ENCODE results near the gene RFX5.
"Not testable (repeated sequence)": the region's sequence is repeated elsewhere in the genome, so short reads cannot be mapped to it uniquely, and the experiment has no call there.

RFX5 gene
- 113 reads per million, percentile 85 among the genes with 10 or more reads in this experiment for total RNA-seq

DNA sequence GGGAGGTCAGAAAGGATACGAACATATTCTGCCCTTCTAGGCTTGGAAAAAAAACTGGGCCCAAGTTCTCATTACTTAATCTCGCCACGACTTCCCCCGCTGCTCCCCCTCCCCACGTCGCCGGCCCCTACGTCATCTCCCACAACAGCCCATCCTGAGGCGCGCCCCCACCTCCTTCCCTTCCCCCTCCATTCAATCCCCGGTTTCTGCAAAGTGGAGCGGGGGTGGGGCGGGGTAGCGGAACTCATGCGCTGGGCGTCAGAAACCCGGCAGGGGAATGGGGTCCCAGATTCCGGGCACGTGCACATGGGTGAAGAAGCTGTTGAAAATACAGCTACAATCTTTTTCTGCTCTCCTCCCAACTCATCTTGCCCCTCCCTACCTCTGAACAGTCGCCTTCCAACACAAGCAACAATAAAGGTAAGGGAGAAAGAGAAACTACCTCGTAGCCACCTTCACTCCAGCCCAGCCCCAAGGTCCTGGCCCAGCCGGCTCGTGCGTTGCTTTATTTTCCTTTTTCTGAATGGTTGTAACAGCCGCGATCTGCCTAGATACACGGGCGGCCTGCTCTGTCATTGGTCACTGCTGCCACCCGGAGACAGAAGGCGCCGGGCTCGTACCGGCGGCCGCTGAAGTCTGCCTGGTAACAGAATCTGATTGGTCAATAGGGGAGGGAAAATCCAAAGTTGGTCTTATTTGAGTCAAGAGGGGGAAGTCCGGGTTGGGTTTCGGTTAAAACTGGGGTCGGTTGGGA is at the start of gene RFX5:
TSS of gene RFX5 (minus strand) at position 484 of the 754 bp plus-strand sequence. CDS start 932 bp downstream, outside the sequence.
- DNase-seq = peak; percentile 92

DNA sequence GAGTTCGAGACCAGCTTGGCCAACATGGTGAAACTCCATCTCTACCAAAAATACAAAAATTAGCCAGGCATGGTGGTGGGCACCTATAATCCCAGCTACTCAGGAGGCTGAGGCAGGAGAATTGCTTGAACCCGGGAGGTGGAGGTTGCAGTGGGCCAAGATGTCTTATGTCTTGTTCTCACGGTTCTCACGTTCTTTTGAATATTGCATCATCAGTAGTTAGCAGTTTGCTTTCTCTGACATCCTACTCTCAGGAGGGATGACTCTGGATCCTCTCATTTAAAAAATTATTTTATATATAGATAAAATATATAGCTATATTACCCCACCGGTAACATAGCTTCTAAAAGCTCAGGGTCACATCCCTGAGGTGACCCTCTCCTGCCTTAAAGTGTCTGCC is 49.2 kb upstream of the RFX5 start:
- DNase-seq = not testable (repeated sequence)

DNA sequence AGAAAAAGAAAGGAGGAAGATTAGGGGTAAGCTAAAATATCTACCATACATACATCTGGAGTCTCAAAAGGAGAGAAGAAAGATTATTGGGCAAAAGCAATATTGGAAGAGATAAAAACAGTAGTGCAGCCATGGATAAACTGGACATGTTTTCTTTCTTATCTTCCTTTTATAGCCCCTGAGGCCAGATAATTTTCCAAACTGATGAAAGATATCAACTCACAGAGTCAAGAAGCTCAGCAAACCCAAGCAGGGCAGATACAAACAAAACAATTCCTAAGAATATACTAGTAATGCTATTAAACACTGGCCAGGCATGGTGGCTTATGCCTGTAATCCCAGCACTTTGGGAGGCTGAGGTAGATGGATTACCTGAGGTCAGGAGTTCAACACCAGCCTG is 46.5 kb upstream of the RFX5 start:
- DNase-seq = no peak

DNA sequence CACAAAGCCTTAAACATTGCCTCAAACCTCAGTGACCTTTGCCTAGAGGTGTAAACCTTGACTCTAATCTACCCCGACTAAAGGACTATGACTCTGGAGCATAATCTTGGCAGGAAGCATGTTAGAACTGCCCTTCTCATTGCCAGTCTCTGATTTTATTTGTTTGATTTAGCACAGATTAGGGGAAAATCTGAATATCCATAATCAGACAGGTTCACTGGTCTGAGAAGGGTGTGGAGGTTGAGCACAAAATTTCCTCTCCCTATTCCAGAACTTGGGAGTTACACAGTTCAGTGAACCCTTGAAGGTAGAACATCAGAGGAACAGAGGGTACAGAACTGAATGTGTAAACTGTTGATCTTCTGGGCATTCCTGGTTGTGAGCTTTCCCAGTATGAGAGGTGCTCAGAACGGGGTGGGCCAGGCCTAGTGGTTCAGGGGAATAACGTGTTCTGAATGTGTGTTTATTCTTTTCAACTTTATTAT is 44.1 kb upstream of the RFX5 start:
- no peak for DNase-seq

DNA sequence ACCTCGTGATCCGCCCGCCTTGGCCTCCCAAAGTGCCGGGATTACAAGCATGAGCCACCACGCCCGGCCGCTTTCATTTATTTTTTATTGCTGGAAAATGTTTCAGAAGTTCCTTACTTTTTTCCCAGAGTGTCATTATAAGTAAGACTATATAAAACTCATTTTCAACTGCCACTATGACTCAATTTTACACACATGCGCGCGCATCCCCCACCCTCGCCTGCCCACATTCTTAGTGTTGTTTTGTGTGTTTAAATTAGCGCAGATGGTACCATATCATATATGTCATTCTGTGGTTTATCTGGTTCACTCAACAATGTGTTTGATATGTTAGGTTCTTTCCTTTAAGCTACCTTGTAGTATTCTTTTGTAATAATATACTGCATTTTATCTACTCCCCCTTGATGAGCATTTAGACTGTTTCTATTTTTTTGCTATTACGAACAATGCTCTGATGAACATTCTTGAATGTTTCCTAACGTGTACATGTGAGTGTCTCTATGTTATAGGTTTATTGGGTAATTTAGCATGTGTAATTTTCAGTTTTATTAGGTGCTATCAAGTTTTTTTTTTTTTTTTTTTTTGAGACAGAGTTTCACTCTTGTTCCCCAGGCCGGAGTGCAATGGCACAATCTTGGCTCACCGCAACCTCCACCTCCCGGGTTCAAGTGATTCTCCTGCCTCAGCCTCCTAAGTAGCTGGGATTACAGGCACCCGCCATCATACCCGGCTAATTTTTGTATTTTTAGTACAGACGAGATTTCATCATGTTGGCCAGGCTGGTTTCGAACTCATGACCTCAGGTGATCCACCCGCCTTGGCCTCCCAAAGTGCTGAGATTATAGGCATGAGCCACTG is 43.4 kb upstream of the RFX5 start:
- not testable (repeated sequence) for DNase-seq

DNA sequence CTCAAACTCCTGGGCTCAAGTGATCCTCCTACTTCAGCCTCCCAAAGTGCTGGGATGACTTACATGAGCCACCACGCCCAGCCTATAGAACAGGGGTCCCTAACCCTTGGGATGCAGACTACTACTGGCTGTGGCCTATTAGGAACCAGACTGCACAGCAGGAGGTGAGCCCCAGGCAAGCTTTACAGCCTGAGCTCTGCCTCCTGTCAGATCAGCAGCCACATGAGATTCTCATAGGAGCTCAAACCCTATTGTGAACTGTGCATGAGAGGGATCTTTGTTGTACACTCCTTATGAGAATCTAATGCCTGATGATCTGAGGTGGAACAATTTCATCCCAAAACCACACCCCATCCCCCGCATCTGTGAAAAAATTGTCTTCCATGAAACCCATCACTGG is 39.0 kb upstream of the RFX5 start:
- DNase-seq = no peak

DNA sequence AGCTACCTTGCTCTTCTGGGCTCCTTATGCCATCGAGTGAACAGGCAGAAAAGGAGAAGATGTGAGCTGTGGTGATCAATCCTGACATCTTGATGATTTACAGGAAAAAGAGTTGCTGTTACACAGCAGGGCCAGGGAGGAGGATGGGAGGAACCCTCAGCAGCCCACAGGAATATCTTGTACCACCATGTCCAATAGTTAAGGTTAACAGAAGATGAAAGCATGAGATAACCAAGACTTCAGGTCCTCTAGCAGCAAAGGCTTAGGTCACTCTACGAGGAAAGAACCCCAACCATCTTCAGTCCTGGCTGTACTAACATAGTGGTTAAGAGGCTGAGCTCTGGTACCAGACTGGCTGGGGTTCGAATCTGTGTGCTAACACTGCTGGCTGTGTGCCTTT is 37.5 kb upstream of the RFX5 start:
- no peak for DNase-seq

DNA sequence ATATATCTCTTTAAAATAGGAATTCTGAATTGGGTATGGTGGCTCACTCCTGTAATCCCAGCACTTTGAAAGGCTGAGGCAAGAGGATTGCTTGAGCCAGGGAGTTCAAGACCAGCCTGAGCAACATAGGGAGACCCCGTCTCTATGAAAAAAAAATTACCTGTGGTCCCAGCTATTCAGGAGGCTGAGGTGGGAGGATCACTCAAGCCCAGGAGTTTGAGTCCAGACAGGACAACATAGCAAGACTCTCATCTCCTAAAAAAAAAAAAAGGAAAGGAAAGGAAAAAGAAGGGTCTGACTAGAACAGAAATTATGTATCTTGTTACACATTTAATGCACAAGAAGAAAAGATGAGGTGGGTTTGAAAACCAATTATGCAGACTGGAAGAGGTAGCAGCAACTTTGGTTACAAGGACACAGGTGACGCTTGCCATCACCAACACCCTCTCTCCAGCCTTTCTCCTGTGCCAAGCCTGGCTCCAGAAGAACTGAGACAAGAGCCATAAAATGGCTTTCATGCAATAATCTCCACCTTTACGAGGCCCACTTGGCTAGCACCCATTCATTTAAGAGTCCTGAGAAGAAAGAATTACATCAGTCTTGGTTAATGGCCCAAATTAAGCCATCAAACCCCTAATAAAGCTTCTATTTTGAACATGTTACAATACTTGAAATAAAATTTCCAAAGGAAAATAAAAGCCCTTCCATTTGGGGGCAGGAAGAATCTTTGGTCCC is 30.3 kb upstream of the RFX5 start:
- no peak for DNase-seq

DNA sequence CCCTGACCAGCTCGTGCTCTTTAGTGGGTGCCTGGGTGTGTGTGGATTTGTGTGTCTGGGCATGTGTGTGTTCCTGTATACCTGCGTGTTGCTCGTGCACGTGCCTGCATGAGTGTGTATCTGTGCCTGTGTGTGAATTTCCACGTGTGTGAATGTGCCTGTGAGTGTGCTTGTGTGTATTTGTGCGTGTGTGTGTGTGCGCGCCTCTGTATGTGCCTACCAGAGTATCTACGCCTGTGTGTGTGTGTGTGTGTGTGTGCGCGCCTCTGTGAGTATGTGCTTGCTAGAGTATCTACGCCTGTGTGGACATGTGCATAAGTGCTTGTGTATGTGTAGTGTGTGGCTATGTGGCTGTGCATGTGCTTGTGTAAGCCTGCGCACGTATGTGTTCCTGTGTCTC is 26.1 kb upstream of the RFX5 start:
- DNase-seq = no peak

DNA sequence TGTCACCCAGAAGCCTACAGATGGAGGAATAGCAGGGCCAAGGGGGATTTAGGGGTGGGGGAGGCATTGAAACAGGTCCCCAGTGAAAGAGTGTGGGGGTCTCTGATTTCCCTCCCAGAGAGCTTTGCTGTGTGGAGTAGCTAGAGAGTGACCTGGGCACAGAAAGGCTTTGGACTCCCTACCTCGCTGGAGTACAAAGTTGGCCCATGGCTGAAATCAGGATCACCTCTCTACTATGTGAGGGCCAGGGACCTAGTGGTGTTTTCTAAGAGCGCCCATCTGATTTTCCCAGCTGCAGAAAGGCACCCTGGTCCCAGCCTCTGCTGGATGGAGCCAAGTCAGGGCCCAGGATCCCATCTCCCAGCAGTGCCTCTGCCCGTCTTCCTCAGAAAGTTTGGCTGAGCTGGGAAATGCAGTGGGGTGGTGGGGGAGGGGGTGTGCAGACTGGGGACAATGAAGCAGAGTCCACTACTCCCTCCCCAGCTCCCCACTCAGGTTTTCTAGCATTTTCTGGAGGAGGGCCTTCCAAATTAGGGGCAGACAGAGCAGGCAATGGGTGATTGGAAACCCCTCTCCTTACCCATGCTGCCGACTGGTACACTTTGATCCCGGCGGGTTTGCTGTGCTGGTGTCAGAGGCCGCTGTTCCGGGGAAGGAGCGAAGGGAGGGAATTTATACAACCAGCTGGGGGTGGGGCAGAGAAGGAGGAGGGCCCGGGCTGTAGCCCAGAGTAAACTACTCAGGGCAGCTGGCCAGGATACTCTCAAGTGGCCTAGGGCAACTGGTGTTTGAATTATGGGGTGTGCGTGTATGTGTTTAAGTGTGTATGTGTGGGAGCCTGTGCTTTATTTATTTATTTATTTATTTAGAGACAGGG is 25.2 kb upstream of the RFX5 start, which contains the start of gene SELENBP1:
TSS of gene SELENBP1 (minus strand) at position 648 of the 877 bp plus-strand sequence. CDS start at position 584, 64 bp downstream.
- DNase-seq = no peak

DNA sequence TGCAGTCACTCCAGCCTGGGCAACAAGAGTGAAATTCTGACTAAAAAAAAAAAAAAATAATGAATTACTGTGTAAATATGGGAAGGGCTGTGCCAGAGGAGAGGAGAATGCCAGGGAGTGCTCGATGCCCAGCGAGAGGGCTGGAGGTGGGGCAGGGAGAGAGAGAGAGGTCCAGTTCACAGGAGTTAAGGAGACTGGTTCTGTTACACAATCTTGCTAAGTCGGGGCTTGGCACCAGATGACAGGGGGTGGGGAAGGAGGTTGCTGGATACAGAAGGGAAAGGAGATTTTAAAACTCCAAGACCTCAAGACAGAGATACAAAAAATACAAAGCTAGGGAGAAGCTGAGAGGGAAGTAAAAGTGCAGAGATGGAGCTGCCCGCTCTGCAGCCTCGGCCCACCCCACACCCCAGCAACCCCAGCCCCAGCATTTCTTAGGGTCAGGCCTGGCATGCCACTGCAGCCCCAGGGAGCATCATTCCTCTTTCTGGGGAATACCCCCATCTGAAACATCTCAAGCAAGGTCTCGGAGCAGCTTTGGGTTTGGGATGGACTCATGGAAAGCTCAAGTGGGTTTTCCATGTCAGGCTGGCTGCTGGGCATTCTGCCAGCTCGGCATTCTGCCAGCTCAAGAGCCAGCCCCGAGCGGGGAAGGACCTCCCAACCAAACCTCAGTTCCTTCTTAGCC is 24.5 kb upstream of the RFX5 start:
- DNase-seq = no peak

DNA sequence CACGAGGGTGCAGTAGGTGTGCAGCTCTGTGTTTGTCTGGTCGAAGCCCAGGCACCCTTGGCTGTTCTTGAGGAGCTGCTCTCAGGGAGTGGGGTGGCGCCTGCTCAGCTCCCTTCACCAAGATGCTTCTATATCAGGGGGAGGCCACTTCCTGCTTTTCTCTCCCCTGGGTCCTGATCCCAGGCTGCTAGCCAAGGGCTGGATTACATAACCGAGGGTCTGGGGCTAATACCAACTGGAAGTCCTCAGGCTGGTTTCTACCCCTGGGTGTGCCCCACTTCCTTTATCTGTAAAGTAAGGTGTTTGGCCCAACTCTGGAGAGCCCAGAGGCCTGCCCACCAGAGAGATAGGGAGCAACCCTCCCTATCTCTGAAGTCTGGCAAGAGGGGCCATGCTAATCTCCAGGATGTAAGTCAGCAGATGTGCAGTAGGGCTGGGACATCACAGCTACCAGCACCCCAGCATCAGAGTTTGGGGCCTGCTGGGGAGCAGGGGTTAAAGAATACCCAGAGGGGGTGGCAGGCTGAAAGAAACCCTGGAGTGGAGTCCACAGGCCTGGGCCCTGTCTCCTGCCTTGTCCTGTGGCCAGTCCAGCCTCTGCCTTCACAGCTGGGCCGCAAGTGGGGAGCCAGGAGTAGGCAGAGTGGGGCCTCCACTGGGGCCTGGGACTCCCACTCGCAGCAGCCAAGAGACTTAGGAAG is 23.3 kb upstream of the RFX5 start:
- DNase-seq = no peak

DNA sequence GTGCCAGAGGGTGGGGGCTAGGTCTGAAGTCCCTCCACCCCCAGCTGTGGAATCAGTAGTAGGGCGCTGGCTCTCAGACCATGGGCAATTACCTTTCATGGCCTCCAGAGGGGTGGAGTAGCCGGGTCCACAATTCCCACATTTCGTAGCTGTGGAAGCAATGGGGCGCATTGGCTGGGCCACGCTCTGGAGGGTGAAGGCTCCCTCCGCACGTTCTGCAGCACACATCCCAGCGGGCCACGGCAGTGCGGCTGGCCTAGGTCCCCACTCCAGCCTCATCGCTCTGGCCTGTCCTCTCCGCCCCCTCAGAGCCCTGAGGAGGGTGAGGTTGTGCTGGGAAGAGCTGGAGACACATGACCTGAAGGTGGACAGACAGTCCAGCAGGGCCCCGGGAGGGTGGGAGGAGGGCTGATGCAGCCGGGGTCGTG is 22.6 kb upstream of the RFX5 start:
- DNase-seq = no peak

DNA sequence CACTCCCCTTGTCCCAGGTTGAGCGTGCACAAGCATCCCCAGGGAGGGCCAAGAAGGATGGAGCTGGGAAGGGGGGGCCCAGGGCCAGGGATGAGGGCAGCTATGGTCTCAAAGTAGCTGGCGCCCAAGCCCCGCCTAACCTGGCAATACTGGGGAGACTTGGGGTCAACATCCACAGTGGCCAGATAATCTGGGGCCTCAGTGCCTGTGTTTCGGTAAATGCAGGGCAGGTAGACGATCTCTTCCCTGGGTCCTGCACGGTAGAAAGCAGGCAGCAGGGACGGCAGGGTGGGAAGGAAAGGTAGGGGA is 22.2 kb upstream of the RFX5 start:
- no peak for DNase-seq

DNA sequence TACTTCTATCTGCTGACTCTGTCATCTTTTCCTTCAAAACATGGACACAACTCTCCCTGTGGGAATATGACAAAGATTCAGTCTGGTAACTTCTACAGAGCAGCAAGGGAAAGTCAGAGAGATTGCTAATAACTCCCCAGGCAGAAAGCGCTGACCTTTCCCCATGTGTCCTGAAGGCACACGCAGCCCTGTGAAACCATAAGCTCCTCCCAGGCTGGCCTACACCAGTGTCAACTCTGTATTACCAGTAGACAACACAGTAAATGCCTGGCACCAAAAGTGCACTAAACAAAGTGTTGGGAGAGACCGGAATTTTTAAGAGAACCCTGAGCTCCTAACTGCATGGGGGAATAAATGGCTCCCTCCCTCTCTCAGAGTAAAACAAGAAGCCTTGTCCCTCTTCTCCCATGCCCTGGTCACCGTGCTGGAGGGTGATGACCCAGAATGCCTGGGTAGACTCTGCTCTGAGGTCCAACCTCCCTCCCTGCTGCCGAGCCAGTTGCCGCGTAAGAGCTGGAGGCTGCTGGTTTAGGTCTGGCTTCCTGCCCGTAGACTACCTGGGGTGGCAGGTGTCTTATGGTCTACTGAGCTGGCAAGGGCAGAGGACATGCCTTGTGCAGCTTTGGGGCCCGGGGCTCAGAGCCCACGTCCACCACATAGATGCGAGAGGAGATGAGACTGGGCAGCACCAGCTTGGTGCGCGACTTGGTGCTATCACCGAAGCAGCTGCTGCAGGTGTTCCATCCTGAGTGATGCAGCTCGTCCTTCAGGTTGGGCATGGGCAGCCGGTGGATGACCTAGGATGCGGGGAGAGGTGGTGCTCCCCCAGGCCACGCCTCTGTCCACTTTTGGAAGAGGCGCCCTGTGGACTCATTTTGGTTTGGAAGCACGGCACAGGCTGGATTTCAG is 21.6 kb upstream of the RFX5 start:
- no peak for DNase-seq

DNA sequence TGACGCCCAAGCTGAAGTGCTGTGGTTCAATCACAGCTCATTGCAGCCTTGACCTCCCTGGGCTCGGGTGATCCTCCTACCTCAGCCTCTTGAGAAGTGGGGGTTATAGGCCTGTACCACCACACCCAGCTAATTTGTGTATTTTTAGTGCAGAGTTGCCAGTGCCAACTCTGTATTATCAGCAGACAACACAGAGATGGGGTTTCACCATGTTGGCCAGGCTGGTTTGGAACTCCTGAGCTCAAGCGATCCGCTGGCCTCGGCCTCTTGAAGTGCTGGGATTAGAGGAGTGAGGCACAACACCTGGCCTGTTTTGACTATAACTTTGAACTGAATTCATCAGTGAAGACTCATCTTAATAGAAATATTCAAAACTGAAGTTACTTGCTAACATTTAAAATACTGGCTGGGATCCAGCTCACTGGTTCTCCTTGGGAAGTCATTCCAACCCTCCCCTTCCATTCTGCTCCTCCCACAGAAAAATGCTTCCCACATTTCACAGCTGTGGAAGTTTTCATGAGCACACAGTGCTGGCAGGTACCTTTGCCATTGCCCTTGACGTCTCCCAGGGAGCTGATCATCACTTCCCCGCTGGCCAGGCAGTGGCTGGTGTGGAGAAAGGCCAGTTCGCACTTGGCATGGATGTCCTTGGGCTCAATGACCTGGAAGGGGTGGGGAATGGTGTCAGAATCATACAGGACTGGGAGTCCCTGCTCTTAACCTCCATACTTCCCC is 20.8 kb upstream of the RFX5 start:
- DNase-seq = no peak

DNA sequence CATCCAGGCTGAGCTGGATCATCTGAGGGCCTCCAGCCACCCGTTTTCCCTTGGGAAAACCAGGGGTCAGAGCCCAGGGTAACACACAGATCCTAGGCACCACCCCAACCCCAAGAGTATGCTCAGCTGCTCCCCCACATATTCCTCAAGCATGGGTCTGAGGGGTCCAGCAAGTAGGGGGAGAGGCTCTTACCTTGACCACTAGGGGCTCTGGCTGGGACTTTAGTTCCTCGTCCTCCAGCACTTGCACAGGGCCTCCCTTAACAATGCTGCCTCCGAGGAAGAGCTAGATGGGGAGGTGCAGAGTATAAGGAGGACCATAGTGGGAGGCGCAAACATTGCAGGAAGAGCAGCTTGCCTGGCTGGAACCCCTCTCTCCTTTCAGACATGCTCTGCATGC is 17.9 kb upstream of the RFX5 start:
- DNase-seq = no peak

DNA sequence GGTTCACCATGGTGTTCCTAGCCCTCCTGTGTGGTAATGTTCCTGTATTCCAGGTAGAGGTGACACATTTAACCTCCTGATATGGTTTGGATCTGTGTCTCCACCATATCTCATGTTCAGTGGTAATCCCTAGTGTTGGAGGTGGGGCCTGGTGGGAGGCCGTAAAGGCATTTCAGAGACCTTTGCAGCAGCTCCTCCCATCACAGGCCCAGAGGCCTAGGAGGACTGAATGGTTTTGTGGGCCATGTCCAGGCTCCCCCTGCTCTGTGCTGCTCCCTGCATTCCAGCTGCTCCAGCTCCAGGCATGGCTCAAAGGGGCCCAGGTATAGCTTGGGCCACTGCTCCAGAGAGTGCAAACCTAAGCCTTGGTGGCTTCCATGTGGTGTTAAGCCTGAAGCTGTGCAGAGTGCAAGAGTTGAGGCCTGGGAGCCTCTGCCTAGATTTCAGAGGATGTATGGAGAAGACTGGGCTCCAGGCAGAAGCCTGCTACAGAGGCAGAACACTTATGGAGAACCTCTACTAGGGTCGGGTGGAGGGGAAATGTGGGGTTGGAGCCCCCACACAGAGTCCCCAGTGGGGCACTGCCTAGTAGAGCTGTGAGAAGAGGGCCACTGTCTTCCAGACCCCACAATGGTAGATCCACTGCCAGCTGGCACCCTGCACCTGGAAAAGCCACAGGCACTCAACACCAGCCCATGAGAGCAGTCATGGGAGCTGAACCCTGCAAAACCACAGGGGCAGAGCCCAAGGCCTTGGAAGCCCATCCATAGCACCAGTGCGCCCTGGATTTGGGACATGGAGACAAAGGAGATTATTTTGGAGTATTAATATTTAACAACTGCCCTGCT is 15.5 kb upstream of the RFX5 start:
- DNase-seq = no peak
